NB4 (cell line): ENCODE data around the gene BBS2.
A peak's percentile ranks its signal among the peaks of the same experiment; 100 is the strongest.

Experiments
- DNase-seq: peaks from one replicate; pipeline ENCODE4 v3.0.0; 2010; ENCODE audit warnings: low read depth
- H3K4me3 ChIP-seq: one replicate; pipeline ENCODE4 v1.5.1; 2011; ENCODE audit warnings: mild to moderate bottlenecking, low read depth, low read length, moderate library complexity
- MYC ChIP-seq: IDR thresholded peaks from 2 replicates; pipeline ENCODE4 v1.6.1; 2011; ENCODE audit warnings: low read depth, low read length
- POLR2A ChIP-seq: IDR thresholded peaks from 2 replicates; pipeline ENCODE4 v1.6.1; 2011; ENCODE audit warnings: mild to moderate bottlenecking; ENCODE audit not compliant: insufficient read length; ENCODE audit errors: extremely low read depth
- TF ChIP-seq, protein P1 (sequence below): IDR thresholded peaks from 2 replicates; pipeline ENCODE4 v1.6.1; 2011; ENCODE audit warnings: low read depth, low read length
- TF ChIP-seq, protein P2 (sequence below): IDR thresholded peaks from one replicate; pipeline ENCODE4 v1.5.1; 2012; ENCODE audit warnings: low read depth, low read length

Gene BBS2

DNA sequence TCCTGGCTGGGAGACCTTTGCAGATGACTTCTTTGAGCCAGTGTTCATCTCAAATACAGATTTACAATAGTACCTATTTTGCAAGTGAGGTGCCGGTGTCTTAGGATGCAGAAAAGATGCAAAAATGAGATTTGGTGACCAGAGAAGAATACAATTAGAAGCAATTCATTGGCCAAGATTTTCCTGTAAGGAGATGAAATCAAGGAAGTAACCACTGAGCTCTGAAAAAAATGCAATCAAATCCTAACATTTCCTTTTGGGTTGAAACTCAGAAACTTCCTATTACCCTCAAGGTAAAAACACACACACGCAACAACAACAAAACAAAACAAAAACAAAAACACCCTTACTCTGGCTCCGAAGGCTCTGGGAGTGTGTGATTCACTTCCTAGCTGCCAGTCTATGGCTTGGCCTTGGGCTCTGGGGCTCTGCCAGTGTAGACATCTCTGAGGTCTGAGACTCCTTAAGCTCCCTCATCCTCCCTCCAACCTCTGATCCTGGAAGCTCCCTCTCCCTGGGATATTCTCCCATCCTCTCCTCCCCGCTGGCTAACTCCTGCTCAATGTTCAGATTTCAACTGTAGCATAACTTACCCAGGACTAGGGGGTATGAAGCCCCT is 28.2 kb upstream of the BBS2 start:
- TF ChIP-seq, protein P1, sequence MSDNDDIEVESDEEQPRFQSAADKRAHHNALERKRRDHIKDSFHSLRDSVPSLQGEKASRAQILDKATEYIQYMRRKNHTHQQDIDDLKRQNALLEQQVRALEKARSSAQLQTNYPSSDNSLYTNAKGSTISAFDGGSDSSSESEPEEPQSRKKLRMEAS = no peak
- TF ChIP-seq POLR2A (no peak), MYC (no peak)
- TF ChIP-seq, protein P2, sequence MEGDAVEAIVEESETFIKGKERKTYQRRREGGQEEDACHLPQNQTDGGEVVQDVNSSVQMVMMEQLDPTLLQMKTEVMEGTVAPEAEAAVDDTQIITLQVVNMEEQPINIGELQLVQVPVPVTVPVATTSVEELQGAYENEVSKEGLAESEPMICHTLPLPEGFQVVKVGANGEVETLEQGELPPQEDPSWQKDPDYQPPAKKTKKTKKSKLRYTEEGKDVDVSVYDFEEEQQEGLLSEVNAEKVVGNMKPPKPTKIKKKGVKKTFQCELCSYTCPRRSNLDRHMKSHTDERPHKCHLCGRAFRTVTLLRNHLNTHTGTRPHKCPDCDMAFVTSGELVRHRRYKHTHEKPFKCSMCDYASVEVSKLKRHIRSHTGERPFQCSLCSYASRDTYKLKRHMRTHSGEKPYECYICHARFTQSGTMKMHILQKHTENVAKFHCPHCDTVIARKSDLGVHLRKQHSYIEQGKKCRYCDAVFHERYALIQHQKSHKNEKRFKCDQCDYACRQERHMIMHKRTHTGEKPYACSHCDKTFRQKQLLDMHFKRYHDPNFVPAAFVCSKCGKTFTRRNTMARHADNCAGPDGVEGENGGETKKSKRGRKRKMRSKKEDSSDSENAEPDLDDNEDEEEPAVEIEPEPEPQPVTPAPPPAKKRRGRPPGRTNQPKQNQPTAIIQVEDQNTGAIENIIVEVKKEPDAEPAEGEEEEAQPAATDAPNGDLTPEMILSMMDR = no peak
- DNase-seq = no peak
- H3K4me3 ChIP-seq = no peak overlapping the region

DNA sequence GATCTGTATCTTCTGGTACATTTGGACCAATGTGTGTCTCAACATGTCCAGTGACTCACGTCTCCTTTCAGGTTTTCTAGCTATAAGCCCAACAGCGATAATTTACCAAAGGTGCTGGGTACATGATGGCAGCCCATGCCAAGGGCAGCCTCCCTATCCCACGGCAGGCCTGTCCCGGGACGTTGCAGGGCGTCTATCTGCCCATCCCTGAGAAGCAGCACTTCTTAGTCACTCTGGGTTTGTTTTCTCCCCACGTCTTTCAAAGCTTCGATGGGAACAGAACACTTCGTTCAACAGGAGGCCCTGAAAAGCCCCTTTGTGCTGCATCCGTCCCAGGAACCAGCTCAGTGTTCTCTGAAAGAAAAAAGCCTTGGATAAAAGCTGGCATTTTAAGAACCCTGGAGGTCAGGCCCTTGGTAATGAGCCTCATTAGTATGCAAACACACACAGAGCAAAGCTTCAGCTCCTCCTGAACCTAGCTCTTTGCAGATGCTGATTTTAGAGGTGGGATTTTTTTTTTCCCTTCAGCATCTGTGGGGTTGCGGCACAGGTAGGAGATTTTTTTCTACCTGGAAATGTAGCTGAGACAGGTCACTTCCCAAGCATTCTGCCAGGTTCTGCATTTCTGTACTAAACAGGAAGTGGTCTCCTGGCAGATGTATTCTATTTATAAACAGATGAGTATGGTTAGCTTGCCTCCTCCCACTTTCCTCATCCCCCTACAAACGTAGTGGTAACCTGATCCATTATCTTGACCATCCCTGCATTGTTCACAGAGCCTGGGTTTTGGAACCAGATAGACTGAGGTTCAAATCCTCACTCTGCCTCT is 27.5 kb upstream of the BBS2 start:
- peak; percentile 60 for DNase-seq
- no peak overlapping the region for H3K4me3 ChIP-seq

DNA sequence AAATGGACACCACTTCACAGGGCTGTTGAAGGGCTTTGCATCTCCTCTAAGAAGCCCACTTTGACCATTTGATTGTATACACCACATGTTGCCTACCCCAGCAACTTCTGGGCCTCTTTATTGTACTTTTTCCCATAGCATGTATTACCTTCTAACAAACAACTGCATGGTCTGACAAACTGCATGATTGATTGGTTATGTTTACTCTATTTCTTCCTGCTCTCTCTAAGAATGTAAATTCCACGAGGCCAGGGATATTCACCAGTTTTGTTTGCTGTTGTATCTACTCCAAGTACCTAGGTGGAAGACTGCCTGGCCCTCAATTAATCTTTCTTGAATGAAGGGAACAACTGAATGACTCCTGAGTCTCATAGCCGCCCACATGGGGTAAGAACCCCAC is 22.2 kb upstream of the BBS2 start:
- no peak for TF ChIP-seq MYC
- TF ChIP-seq, protein P2 = no peak
- TF ChIP-seq POLR2A = no peak
- TF ChIP-seq, protein P1 = no peak
- no peak overlapping the region for H3K4me3 ChIP-seq
- no peak for DNase-seq

More for the DNA sequence above, 27.5 kb upstream of the BBS2 start:
- TF ChIP-seq, protein P2 = no peak
- TF ChIP-seq POLR2A = no peak
- TF ChIP-seq, protein P1 = no peak
- TF ChIP-seq MYC = no peak

GRCh38 chr16:56539656-56540055 is 19.8 kb upstream of the BBS2 start:
- no peak overlapping the region for H3K4me3 ChIP-seq
- TF ChIP-seq, protein P2 = no peak
- TF ChIP-seq POLR2A (no peak), MYC (no peak)
- TF ChIP-seq, protein P1 = no peak
- no peak for DNase-seq

- H3K4me3 ChIP-seq = no peak overlapping the region
- TF ChIP-seq, protein P1 = no peak
- TF ChIP-seq POLR2A (no peak), MYC (no peak)
- TF ChIP-seq, protein P2 = no peak
- no peak for DNase-seq
These were observed 18.5 kb upstream of the BBS2 start for GRCh38 chr16:56538331-56538730.
